HepG2 (cell line): ENCODE data around the gene HNRNPA1. TPM values are rescaled to one million over a fixed set of nuclear protein-coding genes. Genes with fewer than 3 reads are reported as not detected.

ENCODE experiments used
- EP300 ChIP-seq, 3 experiments: sonication (generic) in 1 of 3; formaldehyde crosslinking in 1 of 3; IDR thresholded peaks; 2 replicates each; pipeline versions ENCODE4 v1.5.1 to v1.6.1; 2011 to 2020; ENCODE audit warnings: low read depth in 2 of 3, low read length in 2 of 3, borderline replicate concordance in 1 of 3, improper control_type of control experiment in 1 of 3, mild to moderate bottlenecking in 1 of 3, missing genetic modification reagents in 1 of 3, moderate library complexity in 1 of 3
- GATAD2A ChIP-seq: IDR thresholded peaks from 2 replicates; pipeline ENCODE4 v1.6.1; 2016
- HOXA5 ChIP-seq: sonication (generic); formaldehyde crosslinking; IDR thresholded peaks from 2 replicates; pipeline ENCODE4 v1.4.0; 2020; ENCODE audit warnings: missing genetic modification reagents
- NFE2L1 ChIP-seq: sonication (generic); formaldehyde crosslinking; IDR thresholded peaks from 2 replicates; pipeline ENCODE4 v1.4.0; 2020; ENCODE audit warnings: missing genetic modification reagents, mild to moderate bottlenecking, borderline replicate concordance
- PAF1 ChIP-seq: IDR thresholded peaks from 2 replicates; pipeline ENCODE4 v1.6.1; 2016; ENCODE audit warnings: missing genetic modification reagents, missing compliant biosample characterization
- SAP130 ChIP-seq: IDR thresholded peaks from 2 replicates; pipeline ENCODE4 v1.6.1; 2016; ENCODE audit warnings: low read depth
- SETDB1 ChIP-seq: sonication (generic); formaldehyde crosslinking; IDR thresholded peaks from 2 replicates; pipeline ENCODE4 v1.5.1; 2020; ENCODE audit warnings: missing genetic modification reagents, mild to moderate bottlenecking, borderline replicate concordance
- SSRP1 ChIP-seq: IDR thresholded peaks from 2 replicates; pipeline ENCODE4 v1.6.1; 2016; ENCODE audit warnings: control low read depth
- XRCC5 ChIP-seq: fragments of 200-400 bp; formaldehyde crosslinking; optimal IDR thresholded peaks from 2 replicates; pipeline ENCODE3; 2017; ENCODE audit warnings: mild to moderate bottlenecking, low read length
- ZNF3 ChIP-seq: IDR thresholded peaks from 2 replicates; pipeline ENCODE4 v1.7.0; 2017; ENCODE audit warnings: inconsistent platforms
- ZNF589 ChIP-seq: sonication (generic); formaldehyde crosslinking; conservative IDR thresholded peaks from 2 replicates; pipeline ENCODE4 v1.8.0; 2022; ENCODE audit warnings: mild to moderate bottlenecking, moderate library complexity, missing genetic modification reagents
- ZNF75D ChIP-seq: sonication (generic); formaldehyde crosslinking; IDR thresholded peaks from 2 replicates; pipeline ENCODE4 v1.8.1; 2023; ENCODE audit warnings: missing genetic modification reagents, mild to moderate bottlenecking, borderline replicate concordance
- ZNF781 ChIP-seq: sonication (generic); formaldehyde crosslinking; IDR thresholded peaks from 2 replicates; pipeline ENCODE4 v1.5.1; 2020; ENCODE audit warnings: borderline replicate concordance, mild to moderate bottlenecking, missing genetic modification reagents; ENCODE audit errors: not compliant biosample characterization
- ZSCAN9 ChIP-seq: IDR thresholded peaks from 2 replicates; pipeline ENCODE4 v1.6.1; 2016; ENCODE audit warnings: borderline replicate concordance
- polyA plus RNA-seq, 8 experiments: library from polyadenylated mRNA; depleted of rRNA in 3 of 8; stranded (reverse) in 7 of 8; unstranded in 1 of 8; fragments of >200 nt; fragmentation: Illumina TruSeq in 4 of 8; extraction: Trizol in 4 of 8; gene quantifications; 2 replicates each; pipeline versions ENCODE4 v1.2.1 to v1.2.3, GENCODE V29; 2011 to 2016; ENCODE audit warnings: low read depth in 4 of 8, missing spikeins in 1 of 8, mixed read lengths in 1 of 8; ENCODE audit not compliant: insufficient read depth in 1 of 8
- total RNA-seq, 5 experiments: library from RNA; depleted of rRNA; stranded (reverse); fragments of >200 nt; fragmentation: Illumina TruSeq; extraction: Trizol; gene quantifications; 2 replicates each; pipeline ENCODE4 v1.2.3, GENCODE V29; 2016; ENCODE audit warnings: low read depth in 1 of 5
- TF ChIP-seq, protein P1 (sequence below): sonication (generic); formaldehyde crosslinking; IDR thresholded peaks from one replicate; pipeline ENCODE4 v1.5.1; 2020; ENCODE audit warnings: mild to moderate bottlenecking, missing genetic modification reagents; ENCODE audit errors: not compliant biosample characterization
- TF ChIP-seq, protein P2 (sequence below): sonication (generic); formaldehyde crosslinking; IDR thresholded peaks from 2 replicates; pipeline ENCODE4 v1.5.1; 2020; ENCODE audit warnings: mild to moderate bottlenecking, missing genetic modification reagents, borderline replicate concordance
- TF ChIP-seq, protein P3 (sequence below): sonication (generic); formaldehyde crosslinking; IDR thresholded peaks from 2 replicates; pipeline ENCODE4 v1.8.1; 2023; ENCODE audit warnings: missing genetic modification reagents, inconsistent platforms, borderline replicate concordance

Gene HNRNPA1
- total and polyA plus RNA-seq, 2 of the 13 experiments (the other 11 are each of a cell fraction or from before 2014, with no cell fraction given): 535 to 1,820 TPM

DNA sequence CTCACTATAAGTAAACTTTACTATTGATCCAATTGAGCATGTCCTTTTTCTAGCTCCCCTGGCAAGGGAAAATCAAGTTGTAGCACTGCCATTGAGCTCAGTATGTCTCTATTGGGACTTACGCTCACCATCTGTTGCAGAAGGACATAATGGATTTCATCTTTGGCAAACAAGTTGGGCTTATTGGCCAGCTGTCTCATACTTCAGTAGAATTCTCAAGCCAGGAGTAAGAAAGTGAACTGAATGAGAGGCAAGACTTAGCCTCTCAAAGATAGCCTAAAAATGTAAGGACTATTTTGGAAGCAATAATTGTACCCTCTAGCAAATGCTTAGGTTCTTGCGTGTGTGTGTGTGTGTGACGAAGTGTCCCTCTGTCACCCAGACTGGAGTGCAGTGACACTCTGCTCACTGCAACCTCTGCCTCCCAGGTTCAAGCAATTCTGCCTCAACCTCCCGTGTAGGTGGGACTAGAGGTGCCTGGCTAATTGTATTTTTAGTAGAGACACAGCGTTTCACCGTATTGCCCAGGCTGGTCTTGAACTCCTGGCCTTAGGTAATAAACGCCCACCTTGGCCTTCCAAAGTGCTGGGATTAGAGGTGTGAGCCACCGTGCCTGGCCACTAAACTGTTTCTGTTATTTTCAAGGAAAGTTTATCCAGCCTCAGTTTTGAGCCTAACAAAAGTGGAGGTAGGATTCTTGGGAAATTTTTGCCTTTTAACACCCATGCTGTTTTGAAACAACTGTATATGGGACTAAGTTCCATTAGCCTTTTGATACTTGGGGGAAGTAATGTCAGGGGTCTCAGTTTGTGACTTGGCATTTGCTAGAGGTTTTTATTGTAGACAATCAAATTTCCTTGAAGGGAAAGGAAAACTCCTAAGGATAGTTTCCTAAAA is 7.0 kb downstream of the HNRNPA1 start (continued):
- TF ChIP-seq, protein P1, sequence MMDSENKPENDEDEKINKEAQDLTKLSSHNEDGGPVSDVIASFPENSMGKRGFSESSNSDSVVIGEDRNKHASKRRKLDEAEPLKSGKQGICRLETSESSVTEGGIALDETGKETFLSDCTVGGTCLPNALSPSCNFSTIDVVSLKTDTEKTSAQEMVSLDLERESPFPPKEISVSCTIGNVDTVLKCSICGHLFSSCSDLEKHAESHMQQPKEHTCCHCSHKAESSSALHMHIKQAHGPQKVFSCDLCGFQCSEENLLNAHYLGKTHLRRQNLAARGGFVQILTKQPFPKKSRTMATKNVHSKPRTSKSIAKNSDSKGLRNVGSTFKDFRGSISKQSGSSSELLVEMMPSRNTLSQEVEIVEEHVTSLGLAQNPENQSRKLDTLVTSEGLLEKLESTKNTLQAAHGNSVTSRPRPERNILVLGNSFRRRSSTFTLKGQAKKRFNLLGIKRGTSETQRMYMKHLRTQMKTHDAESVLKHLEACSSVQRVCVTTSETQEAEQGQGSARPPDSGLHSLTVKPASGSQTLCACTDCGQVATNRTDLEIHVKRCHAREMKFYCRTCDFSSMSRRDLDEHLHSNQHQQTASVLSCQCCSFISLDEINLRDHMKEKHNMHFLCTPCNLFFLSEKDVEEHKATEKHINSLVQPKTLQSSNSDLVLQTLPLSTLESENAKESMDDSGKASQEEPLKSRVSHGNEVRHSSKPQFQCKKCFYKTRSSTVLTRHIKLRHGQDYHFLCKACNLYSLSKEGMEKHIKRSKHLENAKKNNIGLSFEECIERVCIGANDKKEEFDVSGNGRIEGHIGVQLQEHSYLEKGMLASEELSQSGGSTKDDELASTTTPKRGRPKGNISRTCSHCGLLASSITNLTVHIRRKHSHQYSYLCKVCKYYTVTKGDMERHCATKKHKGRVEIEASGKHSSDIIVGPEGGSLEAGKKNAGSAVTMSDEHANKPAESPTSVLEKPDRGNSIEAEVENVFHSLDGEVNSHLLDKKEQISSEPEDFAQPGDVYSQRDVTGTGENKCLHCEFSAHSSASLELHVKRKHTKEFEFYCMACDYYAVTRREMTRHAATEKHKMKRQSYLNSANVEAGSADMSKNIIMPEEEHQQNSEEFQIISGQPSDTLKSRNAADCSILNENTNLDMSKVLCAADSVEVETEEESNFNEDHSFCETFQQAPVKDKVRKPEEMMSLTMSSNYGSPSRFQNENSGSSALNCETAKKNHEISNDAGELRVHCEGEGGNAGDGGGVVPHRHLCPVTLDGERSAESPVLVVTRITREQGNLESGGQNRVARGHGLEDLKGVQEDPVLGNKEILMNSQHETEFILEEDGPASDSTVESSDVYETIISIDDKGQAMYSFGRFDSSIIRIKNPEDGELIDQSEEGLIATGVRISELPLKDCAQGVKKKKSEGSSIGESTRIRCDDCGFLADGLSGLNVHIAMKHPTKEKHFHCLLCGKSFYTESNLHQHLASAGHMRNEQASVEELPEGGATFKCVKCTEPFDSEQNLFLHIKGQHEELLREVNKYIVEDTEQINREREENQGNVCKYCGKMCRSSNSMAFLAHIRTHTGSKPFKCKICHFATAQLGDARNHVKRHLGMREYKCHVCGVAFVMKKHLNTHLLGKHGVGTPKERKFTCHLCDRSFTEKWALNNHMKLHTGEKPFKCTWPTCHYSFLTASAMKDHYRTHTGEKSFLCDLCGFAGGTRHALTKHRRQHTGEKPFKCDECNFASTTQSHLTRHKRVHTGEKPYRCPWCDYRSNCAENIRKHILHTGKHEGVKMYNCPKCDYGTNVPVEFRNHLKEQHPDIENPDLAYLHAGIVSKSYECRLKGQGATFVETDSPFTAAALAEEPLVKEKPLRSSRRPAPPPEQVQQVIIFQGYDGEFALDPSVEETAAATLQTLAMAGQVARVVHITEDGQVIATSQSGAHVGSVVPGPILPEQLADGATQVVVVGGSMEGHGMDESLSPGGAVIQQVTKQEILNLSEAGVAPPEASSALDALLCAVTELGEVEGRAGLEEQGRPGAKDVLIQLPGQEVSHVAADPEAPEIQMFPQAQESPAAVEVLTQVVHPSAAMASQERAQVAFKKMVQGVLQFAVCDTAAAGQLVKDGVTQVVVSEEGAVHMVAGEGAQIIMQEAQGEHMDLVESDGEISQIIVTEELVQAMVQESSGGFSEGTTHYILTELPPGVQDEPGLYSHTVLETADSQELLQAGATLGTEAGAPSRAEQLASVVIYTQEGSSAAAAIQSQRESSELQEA (CRISPR knock-in tag): no peak
- TF ChIP-seq, protein P2, sequence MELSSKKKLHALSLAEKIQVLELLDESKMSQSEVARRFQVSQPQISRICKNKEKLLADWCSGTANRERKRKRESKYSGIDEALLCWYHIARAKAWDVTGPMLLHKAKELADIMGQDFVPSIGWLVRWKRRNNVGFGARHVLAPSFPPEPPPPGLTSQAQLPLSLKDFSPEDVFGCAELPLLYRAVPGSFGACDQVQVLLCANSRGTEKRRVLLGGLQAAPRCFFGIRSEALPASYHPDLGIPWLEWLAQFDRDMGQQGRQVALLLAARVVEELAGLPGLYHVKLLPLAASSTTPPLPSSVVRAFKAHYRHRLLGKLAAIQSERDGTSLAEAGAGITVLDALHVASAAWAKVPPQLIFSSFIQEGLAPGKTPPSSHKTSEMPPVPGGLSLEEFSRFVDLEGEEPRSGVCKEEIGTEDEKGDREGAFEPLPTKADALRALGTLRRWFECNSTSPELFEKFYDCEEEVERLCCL (CRISPR knock-in tag): no peak
- TF ChIP-seq, protein P3, sequence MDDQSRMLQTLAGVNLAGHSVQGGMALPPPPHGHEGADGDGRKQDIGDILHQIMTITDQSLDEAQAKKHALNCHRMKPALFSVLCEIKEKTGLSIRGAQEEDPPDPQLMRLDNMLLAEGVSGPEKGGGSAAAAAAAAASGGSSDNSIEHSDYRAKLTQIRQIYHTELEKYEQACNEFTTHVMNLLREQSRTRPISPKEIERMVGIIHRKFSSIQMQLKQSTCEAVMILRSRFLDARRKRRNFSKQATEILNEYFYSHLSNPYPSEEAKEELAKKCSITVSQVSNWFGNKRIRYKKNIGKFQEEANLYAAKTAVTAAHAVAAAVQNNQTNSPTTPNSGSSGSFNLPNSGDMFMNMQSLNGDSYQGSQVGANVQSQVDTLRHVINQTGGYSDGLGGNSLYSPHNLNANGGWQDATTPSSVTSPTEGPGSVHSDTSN (CRISPR knock-in tag): no peak
- TF ChIP-seq ZNF589 (0 out of 2 replicates have a peak, but pooled peaks have one; percentile 43), SAP130 (CRISPR knock-in tag) (no peak), ZNF75D (CRISPR knock-in tag) (no peak), SSRP1 (CRISPR knock-in tag) (peak; percentile 98; the same call in 1 of the 2 replicates), ZNF3 (no peak), ZSCAN9 (CRISPR knock-in tag) (no peak), GATAD2A (CRISPR knock-in tag) (no peak), XRCC5 (no peak), NFE2L1 (CRISPR knock-in tag) (no peak), PAF1 (CRISPR knock-in tag) (peak; percentile 93), EP300 (IDR thresholded peaks at IDR 0.05; ENCODE audit: low read depth in 2 of 2, low read length in 2 of 2) (no peak), EP300 (CRISPR knock-in tag; IDR thresholded peaks at IDR 0.05; ENCODE audit: borderline replicate concordance) (no peak), SETDB1 (no peak), HOXA5 (CRISPR knock-in tag) (no peak), ZNF781 (CRISPR knock-in tag) (no peak)
